Astrocyte of the cerebellum (primary cell): ENCODE measurements around the gene DNM3.

ENCODE experiments used
- DNase-seq: peaks from one replicate; pipeline ENCODE4 v3.0.0-alpha.2; 2011; ENCODE audit warnings: low read depth
- H3K4me3 ChIP-seq: 2 replicates; pipeline ENCODE4 v1.5.1; 2011; ENCODE audit warnings: mild to moderate bottlenecking, low read depth, low read length, moderate library complexity
- CTCF ChIP-seq: IDR thresholded peaks from 2 replicates; pipeline ENCODE4 v1.5.1; 2012; ENCODE audit warnings: low read length, low read depth, moderate library complexity, mild to moderate bottlenecking; ENCODE audit errors: missing control alignments
- in situ Hi-C: cut with HindIII; loops from 2 replicates; pipeline ENCODE4 v1.10.0; 2017; ENCODE audit warnings: low sequenced_read_pairs

Gene DNM3

GRCh38 chr1:172140072-172140471 lies 298.8 kb downstream of the DNM3 start:
- H3K4me3 ChIP-seq, result no peak overlapping the region
- no peak for DNase-seq

GRCh38 chr1:172140591-172140990 lies 299.3 kb downstream of the DNM3 start:
- in situ Hi-C loops, result no loop called here

More at GRCh38 chr1:172140072-172140471, 298.8 kb downstream of the DNM3 start:
- TF ChIP-seq CTCF, result no peak
- in situ Hi-C loops, result no loop called here

GRCh38 chr1:172141341-172141881 lies 300.1 kb downstream of the DNM3 start:
- no peak for DNase-seq
- no peak overlapping the region for H3K4me3 ChIP-seq
- no peak for TF ChIP-seq CTCF
- in situ Hi-C loops, result no loop called here

More at GRCh38 chr1:172140591-172140990, 299.3 kb downstream of the DNM3 start:
- no peak overlapping the region for H3K4me3 ChIP-seq
- no peak for TF ChIP-seq CTCF
- no peak for DNase-seq

GRCh38 chr1:172142324-172142723 lies 301.0 kb downstream of the DNM3 start:
- H3K4me3 ChIP-seq, result no peak overlapping the region
- no peak for TF ChIP-seq CTCF
- in situ Hi-C loops, result no loop called here
- no peak for DNase-seq

GRCh38 chr1:172143384-172144055 lies 302.2 kb downstream of the DNM3 start:
- peak; percentile 86 for DNase-seq
- H3K4me3 ChIP-seq, result no peak overlapping the region
- in situ Hi-C loops, result no loop called here
- no peak for TF ChIP-seq CTCF

- no peak for DNase-seq
- in situ Hi-C loops, result no loop called here
- no peak overlapping the region for H3K4me3 ChIP-seq
- TF ChIP-seq CTCF, result no peak
Observed at GRCh38 chr1:172144445-172145061, 303.3 kb downstream of the DNM3 start.
